ENCODE data around the gene HOXA10. TPM values are rescaled to one million over a fixed set of nuclear protein-coding genes. Genes with fewer than 3 reads are reported as not detected.

The HOXA10 gene
- total RNA-seq, 1 experiment from 2014 or later: not detected

DNA sequence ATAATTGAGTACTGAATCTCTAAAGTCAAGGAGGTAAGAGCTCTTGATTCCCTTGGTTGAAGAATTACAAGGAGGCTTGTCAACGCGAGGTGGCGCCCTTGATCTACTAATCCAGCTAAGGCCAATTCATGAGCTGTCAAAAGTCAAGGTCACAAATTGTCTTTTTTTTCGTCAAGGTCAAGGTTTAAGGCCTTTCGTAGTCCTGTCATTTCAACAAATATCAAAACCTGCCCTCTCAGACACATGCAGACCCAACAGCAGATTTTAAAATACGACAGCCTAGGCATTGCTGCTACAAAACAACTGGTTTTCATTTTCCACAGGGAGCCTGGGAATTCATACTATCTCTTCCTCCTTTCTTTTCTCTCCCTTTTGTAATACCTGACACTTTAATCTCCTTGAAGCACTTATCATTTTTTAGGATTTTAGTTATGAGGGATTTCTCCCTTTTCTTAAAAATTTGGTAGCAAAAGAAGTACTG, 22.2 kb upstream of the HOXA10 start:
- no peak overlapping the region for H4K8ac ChIP-seq (replicated peaks; ENCODE audit: insufficient read length, low read depth, low read length)
- no peak overlapping the region for H3K23ac ChIP-seq (ENCODE audit: insufficient read length, low read depth, low read length)
- H3K79me1 ChIP-seq (ENCODE audit: insufficient read depth, low read depth, low read length, poor library complexity, severe bottlenecking): no peaks in the 10 kb centered on the region
- no peak overlapping the region for H3K9ac ChIP-seq (ENCODE audit: extremely low read depth, insufficient read length, low read length)
- H3K9me3 ChIP-seq (ENCODE audit: control insufficient read depth, low read depth, low read length): no peaks in the 10 kb centered on the region
- H2BK120ac ChIP-seq (ENCODE audit: low read depth, low read length, poor library complexity, severe bottlenecking): no peak overlapping the region
- Mint-ChIP-seq H3K9me3 (peaks cover 3 to 14% of the 10 kb centered on the region in 2 experiments; a peak in 2 of 5 replicates), H3K27ac (no peak overlapping the region), H3K36me3 (ENCODE audit: insufficient read depth in 1 of 3, low read depth in 3 of 3) (no peaks in the 10 kb centered on the region; a peak in 1 of 7 replicates), H3K4me3 (no peak overlapping the region; a peak in 1 of 5 replicates), H3K27me3 (ENCODE audit: low read depth) (peaks cover 95% of the 10 kb centered on the region), H3K4me1 (peaks cover 2 to 16% of the 10 kb centered on the region in 2 experiments)
- H3K4ac ChIP-seq (ENCODE audit: low read depth, low read length): no peak overlapping the region
- no peak overlapping the region for H2BK15ac ChIP-seq (ENCODE audit: low read depth, low read length)
- no peak overlapping the region for H3K56ac ChIP-seq (ENCODE audit: insufficient read length, low read depth, low read length)
- no peaks in the 10 kb centered on the region for H4K20me1 ChIP-seq (ENCODE audit: control insufficient read depth, insufficient read depth, insufficient read length)
- no peak overlapping the region for H3K4me2 ChIP-seq (ENCODE audit: insufficient read depth, insufficient read length, low read length)
- TF ChIP-seq, protein P1, sequence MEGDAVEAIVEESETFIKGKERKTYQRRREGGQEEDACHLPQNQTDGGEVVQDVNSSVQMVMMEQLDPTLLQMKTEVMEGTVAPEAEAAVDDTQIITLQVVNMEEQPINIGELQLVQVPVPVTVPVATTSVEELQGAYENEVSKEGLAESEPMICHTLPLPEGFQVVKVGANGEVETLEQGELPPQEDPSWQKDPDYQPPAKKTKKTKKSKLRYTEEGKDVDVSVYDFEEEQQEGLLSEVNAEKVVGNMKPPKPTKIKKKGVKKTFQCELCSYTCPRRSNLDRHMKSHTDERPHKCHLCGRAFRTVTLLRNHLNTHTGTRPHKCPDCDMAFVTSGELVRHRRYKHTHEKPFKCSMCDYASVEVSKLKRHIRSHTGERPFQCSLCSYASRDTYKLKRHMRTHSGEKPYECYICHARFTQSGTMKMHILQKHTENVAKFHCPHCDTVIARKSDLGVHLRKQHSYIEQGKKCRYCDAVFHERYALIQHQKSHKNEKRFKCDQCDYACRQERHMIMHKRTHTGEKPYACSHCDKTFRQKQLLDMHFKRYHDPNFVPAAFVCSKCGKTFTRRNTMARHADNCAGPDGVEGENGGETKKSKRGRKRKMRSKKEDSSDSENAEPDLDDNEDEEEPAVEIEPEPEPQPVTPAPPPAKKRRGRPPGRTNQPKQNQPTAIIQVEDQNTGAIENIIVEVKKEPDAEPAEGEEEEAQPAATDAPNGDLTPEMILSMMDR (conservative IDR thresholded peaks at IDR 0.05): peak; percentile 94
- H3K18ac ChIP-seq (ENCODE audit: insufficient read length, low read depth, low read length): no peak overlapping the region
- H3T11ph ChIP-seq (ENCODE audit: low read length): no peak overlapping the region
- H3K27ac ChIP-seq (ENCODE audit: insufficient read length, low read depth, low read length): no peak overlapping the region
- WGBS (ENCODE audit: extremely low coverage, insufficient read length, low lambda C conversion rate): no CpG with 5 or more reads among the region's 6 CpGs
- H3K79me2 ChIP-seq (ENCODE audit: insufficient read depth, low read length): no peaks in the 10 kb centered on the region
- H4K5ac ChIP-seq (ENCODE audit: insufficient read length, low read depth, low read length): no peak overlapping the region
- H2BK12ac ChIP-seq (ENCODE audit: insufficient read length, low read depth, low read length): no peak overlapping the region
- DNase-seq: peak; percentile 72
- H3K27me3 ChIP-seq (ENCODE audit: insufficient read depth, low read length): peaks cover 85% of the 10 kb centered on the region
- no peak overlapping the region for H2BK20ac ChIP-seq (ENCODE audit: low read depth, low read length, poor library complexity, severe bottlenecking)
- H2AK5ac ChIP-seq (ENCODE audit: insufficient read length, low read length): no peak overlapping the region
- no peak overlapping the region for H4K91ac ChIP-seq (ENCODE audit: insufficient read length, low read depth, low read length)
- H3K14ac ChIP-seq (ENCODE audit: insufficient read depth, low read length): no peak overlapping the region
- H2AFZ ChIP-seq (ENCODE audit: low read length): no peak overlapping the region
- H3K4me1 ChIP-seq (ENCODE audit: insufficient read depth, low read length): no peaks in the 10 kb centered on the region
- H2BK5ac ChIP-seq (ENCODE audit: insufficient read length, low read length): no peak overlapping the region
- no peaks in the 10 kb centered on the region for H3K23me2 ChIP-seq (ENCODE audit: insufficient read length, low read depth, low read length, poor library complexity, severe bottlenecking)
